ACC112 (cell line): Measurements from ENCODE around the gene PEX11G.

Source experiments
- H2AFZ ChIP-seq: fragments of 200-600 bp; sonication (generic); one replicate; pipeline ENCODE4 v1.6.0; 2017; ENCODE audit warnings: antibody characterized with exemption, low read length; ENCODE audit not compliant: unreplicated experiment
- H3K27ac ChIP-seq: fragments of 200-600 bp; sonication (generic); 2 replicates; pipeline ENCODE4 v1.5.1; 2014; ENCODE audit warnings: low read depth, mild to moderate bottlenecking, antibody characterized with exemption, low read length, moderate library complexity
- H3K27me3 ChIP-seq: fragments of 200-600 bp; sonication (generic); 2 replicates; pipeline ENCODE4 v1.6.1; 2014; ENCODE audit warnings: mild to moderate bottlenecking, antibody characterized with exemption, low read length, moderate library complexity, mixed read lengths; ENCODE audit not compliant: insufficient read depth
- H3K36me3 ChIP-seq: fragments of 200-600 bp; sonication (generic); 2 replicates; pipeline ENCODE4 v1.6.1; 2016; ENCODE audit warnings: mild to moderate bottlenecking, antibody characterized with exemption, low read length, moderate library complexity, mixed read lengths; ENCODE audit not compliant: insufficient read depth
- H3K4me1 ChIP-seq: fragments of 200-600 bp; sonication (generic); one replicate; pipeline ENCODE4 v1.6.1; 2016; ENCODE audit warnings: low read length, mixed read lengths; ENCODE audit not compliant: insufficient read depth, unreplicated experiment, control insufficient read depth
- H3K4me3 ChIP-seq: fragments of 200-600 bp; sonication (generic); 2 replicates; pipeline ENCODE4 v1.5.1; 2014; ENCODE audit warnings: mild to moderate bottlenecking, low read depth, low read length
- H3K79me2 ChIP-seq: fragments of 200-600 bp; sonication (generic); one replicate; pipeline ENCODE4 v1.6.0; 2016; ENCODE audit warnings: low read length; ENCODE audit not compliant: control insufficient read depth, unreplicated experiment, insufficient read depth

The PEX11G gene

GRCh38 chr19:7476241-7476640 lies 12.6 kb downstream of the PEX11G start:
- Histone ChIP-seq H3K27me3 (no peaks in the 10 kb centered on the region), H3K4me3 (no peak overlapping the region), H3K79me2 (no peaks in the 10 kb centered on the region), H3K27ac (no peak overlapping the region), H2AFZ (no peak overlapping the region), H3K36me3 (no peaks in the 10 kb centered on the region), H3K4me1 (no peaks in the 10 kb centered on the region)

GRCh38 chr19:7475665-7476064 lies 13.2 kb downstream of the PEX11G start:
- H3K27ac ChIP-seq: no peak overlapping the region
- H3K27me3 ChIP-seq: no peaks in the 10 kb centered on the region
- H3K36me3 ChIP-seq: no peaks in the 10 kb centered on the region
- H3K4me3 ChIP-seq: no peak overlapping the region
- H3K79me2 ChIP-seq: no peaks in the 10 kb centered on the region
- no peaks in the 10 kb centered on the region for H3K4me1 ChIP-seq
- no peak overlapping the region for H2AFZ ChIP-seq

GRCh38 chr19:7471696-7472615 lies 16.9 kb downstream of the PEX11G start:
- Histone ChIP-seq H3K27me3 (no peaks in the 10 kb centered on the region), H3K4me1 (no peaks in the 10 kb centered on the region), H3K4me3 (no peak overlapping the region), H3K36me3 (no peaks in the 10 kb centered on the region), H2AFZ (no peak overlapping the region), H3K79me2 (no peaks in the 10 kb centered on the region), H3K27ac (no peak overlapping the region)

DNA sequence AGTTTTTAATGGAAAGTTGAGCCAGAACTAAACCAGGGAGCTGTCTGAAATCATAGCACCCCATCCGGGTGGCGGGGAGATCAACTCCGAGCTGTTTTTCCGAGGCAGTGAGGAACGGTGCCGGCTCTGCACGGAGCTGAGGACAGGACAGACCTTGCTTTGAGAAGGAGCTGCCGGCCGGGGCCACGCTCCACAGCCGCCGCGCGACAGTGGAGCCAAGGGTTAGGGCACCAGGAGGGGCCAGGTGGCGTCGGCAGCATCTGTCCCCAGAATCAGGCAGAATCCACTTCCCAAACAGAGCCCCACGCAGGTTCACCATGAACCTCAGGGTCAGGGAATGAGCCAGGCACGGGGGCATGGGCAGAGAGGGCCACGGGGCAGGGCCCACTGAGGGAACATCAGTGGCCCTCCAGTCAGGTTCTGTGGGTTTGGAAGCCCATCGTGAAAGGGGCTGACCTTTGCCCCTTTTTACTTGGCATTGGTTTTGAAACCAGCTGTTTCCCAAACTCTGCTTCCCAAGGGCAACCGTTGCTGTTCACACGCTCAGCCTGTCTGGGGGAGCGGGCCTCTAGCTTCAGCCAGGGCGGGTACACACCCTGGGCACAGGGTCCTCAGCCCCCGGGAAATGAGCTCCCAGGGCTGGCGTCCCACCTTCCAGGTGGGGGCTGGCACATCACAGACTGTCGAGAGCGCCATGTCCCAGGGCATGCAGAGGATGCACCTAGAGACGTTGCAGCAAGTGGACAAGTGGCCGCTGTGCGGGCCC lies 18.1 kb downstream of the PEX11G start:
- Histone ChIP-seq H3K36me3 (no peaks in the 10 kb centered on the region), H3K4me3 (no peak overlapping the region), H3K27ac (no peak overlapping the region)

GRCh38 chr19:7469669-7470285 lies 19.1 kb downstream of the PEX11G start:
- Histone ChIP-seq H3K27ac (no peak overlapping the region), H3K36me3 (no peaks in the 10 kb centered on the region), H3K27me3 (no peaks in the 10 kb centered on the region), H3K4me1 (no peaks in the 10 kb centered on the region), H3K4me3 (no peak overlapping the region), H2AFZ (no peak overlapping the region), H3K79me2 (no peaks in the 10 kb centered on the region)

More for the DNA sequence above, 18.1 kb downstream of the PEX11G start:
- H3K79me2 ChIP-seq: no peaks in the 10 kb centered on the region
- no peaks in the 10 kb centered on the region for H3K27me3 ChIP-seq
- H2AFZ ChIP-seq: no peak overlapping the region
- no peaks in the 10 kb centered on the region for H3K4me1 ChIP-seq

DNA sequence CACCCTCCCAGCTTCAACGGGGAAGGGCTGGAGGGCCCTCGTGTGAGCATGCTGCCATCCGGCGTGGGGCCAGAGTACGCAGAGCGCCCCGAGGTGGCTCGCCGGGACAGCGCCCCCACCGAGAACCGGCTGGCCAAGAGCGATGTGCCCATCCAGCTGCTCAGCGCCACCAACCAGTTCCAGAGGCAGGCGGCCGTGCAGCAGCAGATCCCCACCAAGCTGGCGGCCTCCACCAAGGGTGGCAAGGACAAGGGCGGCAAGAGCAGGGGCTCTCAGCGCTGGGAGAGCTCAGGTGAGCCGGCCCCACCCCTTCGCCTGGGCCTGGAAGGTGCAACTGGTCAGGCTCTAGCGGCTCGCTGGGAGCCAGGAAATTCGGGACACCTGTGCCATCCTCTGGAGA lies 20.0 kb downstream of the PEX11G start:
- Histone ChIP-seq H3K4me1 (no peaks in the 10 kb centered on the region), H3K79me2 (no peaks in the 10 kb centered on the region), H3K36me3 (no peaks in the 10 kb centered on the region), H3K27me3 (no peaks in the 10 kb centered on the region), H2AFZ (no peak overlapping the region), H3K27ac (no peak overlapping the region), H3K4me3 (no peak overlapping the region)

- Histone ChIP-seq H3K27me3 (no peaks in the 10 kb centered on the region), H3K36me3 (no peaks in the 10 kb centered on the region), H3K4me1 (no peaks in the 10 kb centered on the region), H2AFZ (no peak overlapping the region), H3K4me3 (no peak overlapping the region), H3K79me2 (no peaks in the 10 kb centered on the region), H3K27ac (no peak overlapping the region)
Measured at GRCh38 chr19:7467009-7467989, 21.5 kb downstream of the PEX11G start.

DNA sequence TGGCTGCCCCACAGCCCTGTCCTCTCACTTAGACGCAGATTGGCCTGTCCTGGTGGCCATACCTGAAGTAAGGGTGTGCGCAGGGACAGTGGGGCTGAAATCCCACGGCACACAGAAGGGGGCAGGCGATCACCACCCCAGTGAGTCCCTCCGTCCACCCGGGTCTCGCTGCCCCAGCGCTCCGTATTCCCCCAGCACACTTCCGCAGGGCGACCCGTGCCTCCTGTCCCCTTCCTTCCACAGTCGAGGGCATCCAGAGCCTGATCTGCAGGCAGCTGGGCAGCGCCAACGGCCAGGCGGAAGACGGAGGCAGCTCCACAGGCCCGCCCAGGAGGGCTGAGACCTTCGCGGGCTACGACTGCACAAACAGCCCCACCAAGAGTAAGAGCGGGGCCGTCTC lies 25.3 kb downstream of the PEX11G start:
- no peaks in the 10 kb centered on the region for H3K4me1 ChIP-seq
- no peak overlapping the region for H3K27ac ChIP-seq
- no peaks in the 10 kb centered on the region for H3K27me3 ChIP-seq
- no peak overlapping the region for H2AFZ ChIP-seq
- H3K4me3 ChIP-seq: no peak overlapping the region
- no peaks in the 10 kb centered on the region for H3K36me3 ChIP-seq
- H3K79me2 ChIP-seq: no peaks in the 10 kb centered on the region

- Histone ChIP-seq H2AFZ (no peak overlapping the region), H3K27ac (no peak overlapping the region), H3K79me2 (no peaks in the 10 kb centered on the region), H3K4me1 (no peaks in the 10 kb centered on the region), H3K27me3 (no peaks in the 10 kb centered on the region), H3K4me3 (no peak overlapping the region), H3K36me3 (no peaks in the 10 kb centered on the region)
Measured at GRCh38 chr19:7461841-7462629, 26.8 kb downstream of the PEX11G start.
